HepG2 (cell line): Measurements from ENCODE around the gene KLHL30. TPM values are rescaled to one million over a fixed set of nuclear protein-coding genes. Genes with fewer than 3 reads are reported as not detected.

Source experiments
- ATAC-seq: fragments of 200-7000 bp; cut with Tn5 transposase; 3 replicates; pipeline ENCODE4 v1.9.1; 2020; ENCODE audit warnings: mild to moderate bottlenecking, moderate library complexity
- BruUV-seq: library from RNA; stranded (reverse); fragments of 400-500 nt; replicated peaks from 2 replicates; lab custom pipeline; 2021; lab: Mats Ljungman, UMichigan
- CTCF ChIA-PET: fragments of 300-600 bp; formaldehyde crosslinking; extraction: SDS; loops from one replicate; lab custom pipeline; 2021; ENCODE audit warnings: low total read pairs, inconsistent platforms, low intra/inter-chr PET ratio; lab: Yijun Ruan, JAX
- POLR2A ChIA-PET: fragments of 350-600 bp; sonication (Branson Sonifier 250); formaldehyde crosslinking; loops from one replicate; lab custom pipeline; 2020; ENCODE audit warnings: antibody characterized with exemption, inconsistent platforms; lab: Yijun Ruan, JAX
- DNase-seq: peaks from one replicate; pipeline ENCODE4 v3.0.0-alpha.2; 2015; ENCODE audit warnings: low spot score
- FAIRE-seq: peaks from 3 replicates; lab custom pipeline; 2011; peaks lifted over from hg19 to GRCh38; lab: Jason Lieb, UNC
- H2AFZ ChIP-seq: one replicate; pipeline ENCODE4 v1.6.1; 2011; ENCODE audit warnings: low read length, inconsistent platforms
- H3K27ac ChIP-seq: fragments of 300-600 bp; 3 replicates; pipeline ENCODE4 v1.8.0; 2011; ENCODE audit warnings: mixed run types, mild to moderate bottlenecking, mixed read lengths, low read length, inconsistent platforms; ENCODE audit not compliant: insufficient read depth; ENCODE audit errors: extremely low read length
- H3K27me3 ChIP-seq, 2 experiments: fragments of 200-600 bp in 1 of 2; 2 replicates in 1 of 2; 3 replicates in 1 of 2; pipeline versions ENCODE4 v1.6.0 to v1.8.0; 2011; ENCODE audit warnings: low read length in 2 of 2, mild to moderate bottlenecking in 2 of 2, moderate library complexity in 2 of 2, inconsistent platforms in 1 of 2; ENCODE audit not compliant: insufficient read depth in 2 of 2, control insufficient read depth in 1 of 2
- H3K36me3 ChIP-seq, 2 experiments: fragments of 200-600 bp in 1 of 2; replicated peaks in 1 of 2; 2 replicates in 1 of 2; 3 replicates in 1 of 2; pipeline versions ENCODE4 v1.5.1 to v1.8.0; 2011; ENCODE audit warnings: low read length in 2 of 2, inconsistent platforms in 1 of 2; ENCODE audit not compliant: insufficient read depth in 2 of 2, control insufficient read depth in 1 of 2
- H3K4me1 ChIP-seq: 2 replicates; pipeline ENCODE4 v1.5.1; 2012; ENCODE audit warnings: low read length, inconsistent platforms; ENCODE audit not compliant: insufficient read depth
- H3K4me2 ChIP-seq: 2 replicates; pipeline ENCODE4 v1.6.0; 2011; ENCODE audit warnings: low read depth, low read length, inconsistent platforms
- H3K4me3 ChIP-seq, 3 experiments: fragments of 200-600 bp in 1 of 3; sonication (generic), shearing (Covaris generic) in 1 of 3; replicated peaks in 1 of 3; 2 replicates each; pipeline ENCODE4 v1.5.1; 2011 to 2016; ENCODE audit warnings: low read length in 3 of 3, inconsistent platforms in 2 of 3, low read depth in 2 of 3, mild to moderate bottlenecking in 2 of 3, control low read depth in 1 of 3, mixed read lengths in 1 of 3; ENCODE audit not compliant: insufficient read depth in 1 of 3
- H3K79me2 ChIP-seq: one replicate; pipeline ENCODE4 v1.6.1; 2011; ENCODE audit warnings: low read length, inconsistent platforms; ENCODE audit not compliant: insufficient read depth
- H3K9ac ChIP-seq: 2 replicates; pipeline ENCODE4 v1.6.0; 2011; ENCODE audit warnings: mild to moderate bottlenecking, low read depth, low read length, inconsistent platforms; ENCODE audit not compliant: insufficient read depth
- H3K9me3 ChIP-seq: 2 replicates; pipeline ENCODE4 v1.5.1; 2012; ENCODE audit warnings: mild to moderate bottlenecking, low read length
- H4K20me1 ChIP-seq: 2 replicates; pipeline ENCODE4 v1.6.0; 2011; ENCODE audit warnings: inconsistent platforms, mild to moderate bottlenecking, low read length, moderate library complexity; ENCODE audit not compliant: insufficient read depth
- E2F5 ChIP-seq: sonication (generic); formaldehyde crosslinking; conservative IDR thresholded peaks from 2 replicates; pipeline ENCODE4 v1.4.0; 2020; ENCODE audit warnings: missing genetic modification reagents
- GABPB1 ChIP-seq: IDR thresholded peaks from 2 replicates; pipeline ENCODE4 v1.6.1; 2016; ENCODE audit warnings: mild to moderate bottlenecking, missing genetic modification reagents, moderate library complexity, missing compliant biosample characterization
- HNRNPLL ChIP-seq: fragments of 200-400 bp; formaldehyde crosslinking; IDR thresholded peaks from 2 replicates; pipeline ENCODE4 v1.6.1; 2017; ENCODE audit warnings: mild to moderate bottlenecking, low read depth, low read length; ENCODE audit not compliant: poor library complexity, severe bottlenecking
- HOXA3 ChIP-seq: sonication (generic); formaldehyde crosslinking; IDR thresholded peaks from 2 replicates; pipeline ENCODE4 v1.5.0; 2020; ENCODE audit warnings: missing genetic modification reagents
- MLLT10 ChIP-seq: sonication (generic); formaldehyde crosslinking; IDR thresholded peaks from 2 replicates; pipeline ENCODE4 v1.4.0; 2020; ENCODE audit warnings: missing genetic modification reagents
- MLXIP ChIP-seq: sonication (generic); formaldehyde crosslinking; IDR thresholded peaks from 2 replicates; pipeline ENCODE4 v1.9.0; 2021; ENCODE audit warnings: missing genetic modification reagents, borderline replicate concordance
- STAT6 ChIP-seq: sonication (generic); formaldehyde crosslinking; IDR thresholded peaks from 2 replicates; pipeline ENCODE4 v1.4.0; 2020; ENCODE audit warnings: missing genetic modification reagents, mild to moderate bottlenecking, borderline replicate concordance
- ZFY ChIP-seq: sonication (generic); formaldehyde crosslinking; IDR thresholded peaks from 2 replicates; pipeline ENCODE4 v1.4.0; 2020; ENCODE audit warnings: missing genetic modification reagents
- WGBS: methylation state at CpG from one replicate; pipeline ENCODE4 v1.1.6; 2017; ENCODE audit warnings: low lambda C conversion rate; 5-methylcytosine and 5-hydroxymethylcytosine counted together
- in situ Hi-C: cut with HindIII; loops from 2 replicates; pipeline ENCODE4 v1.10.0; 2017; ENCODE audit warnings: low pct_unique_long_range_greater_than_20kb; ENCODE audit not compliant: extremely low pct_ligation_motif_present
- intact Hi-C: fragments of 100-400 bp; cut with micrococcal nuclease; formaldehyde crosslinking; loops from one replicate; pipeline ENCODE4 v1.10.0; 2022; ENCODE audit not compliant: unreplicated experiment
- polyA plus RNA-seq, 8 experiments: library from polyadenylated mRNA; depleted of rRNA in 3 of 8; stranded (reverse) in 7 of 8; unstranded in 1 of 8; fragments of >200 nt; fragmentation: Illumina TruSeq in 4 of 8; extraction: Trizol in 4 of 8; gene quantifications; 2 replicates each; pipeline versions ENCODE4 v1.2.1 to v1.2.3, GENCODE V29; 2011 to 2016; ENCODE audit warnings: low read depth in 4 of 8, missing spikeins in 1 of 8, mixed read lengths in 1 of 8; ENCODE audit not compliant: insufficient read depth in 1 of 8
- total RNA-seq, 5 experiments: library from RNA; depleted of rRNA; stranded (reverse); fragments of >200 nt; fragmentation: Illumina TruSeq; extraction: Trizol; gene quantifications; 2 replicates each; pipeline ENCODE4 v1.2.3, GENCODE V29; 2016; ENCODE audit warnings: low read depth in 1 of 5

Gene KLHL30
- total and polyA plus RNA-seq, 2 of the 13 experiments (the other 11 are each of a cell fraction or from before 2014, with no cell fraction given) = 0.05 TPM; not detected in 1

GRCh38 chr2:238142382-238143205, 4.1 kb downstream of the KLHL30 start:
- no peaks in the 10 kb centered on the region for H3K9me3 ChIP-seq
- no TSS peak for BruUV-seq
- TF ChIP-seq GABPB1 (CRISPR knock-in tag) (no peak), HNRNPLL (peak; percentile 4), E2F5 (CRISPR knock-in tag) (0 out of 2 replicates have a peak, but pooled peaks have one; percentile 12), MLLT10 (no peak), HOXA3 (no peak), STAT6 (CRISPR knock-in tag) (no peak), ZFY (peak; percentile 25; the same call in 1 of the 2 replicates), MLXIP (CRISPR knock-in tag) (no peak)
- TF ChIP-seq, all 625 proteins: peak for 3
- Histone ChIP-seq H3K36me3 (no peaks in the 10 kb centered on the region), H3K4me3 (no peak overlapping the region; a peak in 1 of 6 replicates), H3K9ac (no peak overlapping the region), H2AFZ (no peak overlapping the region), H4K20me1 (no peaks in the 10 kb centered on the region), H3K27me3 (peaks cover 17 to 50% of the 10 kb centered on the region in 2 experiments), H3K4me2 (peak overlapping the region; percentile 21), H3K27ac (no peak overlapping the region), H3K4me1 (peaks cover 44% of the 10 kb centered on the region), H3K79me2 (no peaks in the 10 kb centered on the region)
- intact Hi-C loops = no loop called here
- DNase-seq = no peak
- ChIA-PET CTCF (no interaction called here), POLR2A (interaction anchor here (0.9 to 1.0 kb wide), 2 partner anchors 9 to 82 kb away, joined by 3 read pairs; partner anchors contain the start of gene SCLY)
- WGBS = 38% methylated on average over 16 of the region's 30 CpGs
- no peak for FAIRE-seq
- ATAC-seq = peak; percentile 13
- in situ Hi-C loops = no loop called here
